DMS153 treated with DMSO at 0.1 percent for 48 hours (cell line): ENCODE results near the gene CCDC142.
"Not testable (repeated sequence)": the region's sequence is repeated elsewhere in the genome, so short reads cannot be mapped to it uniquely, and the experiment has no call there.

Experiments
- DNase-seq: peaks from one replicate; lab custom pipeline; 2025; ENCODE audit not compliant: unreplicated experiment; lab: John Stamatoyannopoulos, UW

CCDC142 gene

GRCh38 chr2:74471332-74472065 is 11.3 kb downstream of the CCDC142 start:
- no peak for DNase-seq

GRCh38 chr2:74470742-74471141 is 12.1 kb downstream of the CCDC142 start:
- DNase-seq, result not testable (repeated sequence)

DNA sequence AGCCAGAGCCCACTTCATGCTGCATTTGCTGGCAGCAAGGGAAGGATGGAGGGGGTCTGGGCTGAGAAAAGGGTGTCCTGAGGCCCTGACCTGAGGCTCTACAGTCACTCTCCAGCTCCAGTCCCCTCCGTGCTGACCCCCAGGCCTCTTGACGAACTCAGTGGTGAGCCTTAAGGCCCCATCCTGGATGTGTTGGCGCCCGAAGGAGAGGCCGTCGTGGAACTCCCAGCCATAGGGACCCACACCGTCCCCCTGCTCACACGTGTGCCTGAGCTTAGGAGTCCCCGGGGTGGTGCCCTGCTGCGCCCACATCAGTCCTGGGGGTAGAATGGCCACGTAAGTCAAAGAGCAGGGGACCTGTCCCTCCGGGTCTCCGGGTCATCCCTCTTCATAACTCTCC is 18.4 kb downstream of the CCDC142 start:
- no peak for DNase-seq

GRCh38 chr2:74462786-74463105 is 20.1 kb downstream of the CCDC142 start:
- DNase-seq, result no peak

GRCh38 chr2:74462054-74462785 is 20.6 kb downstream of the CCDC142 start:
- no peak for DNase-seq

- DNase-seq, result no peak
Observed at GRCh38 chr2:74461187-74462053, 21.4 kb downstream of the CCDC142 start.

DNA sequence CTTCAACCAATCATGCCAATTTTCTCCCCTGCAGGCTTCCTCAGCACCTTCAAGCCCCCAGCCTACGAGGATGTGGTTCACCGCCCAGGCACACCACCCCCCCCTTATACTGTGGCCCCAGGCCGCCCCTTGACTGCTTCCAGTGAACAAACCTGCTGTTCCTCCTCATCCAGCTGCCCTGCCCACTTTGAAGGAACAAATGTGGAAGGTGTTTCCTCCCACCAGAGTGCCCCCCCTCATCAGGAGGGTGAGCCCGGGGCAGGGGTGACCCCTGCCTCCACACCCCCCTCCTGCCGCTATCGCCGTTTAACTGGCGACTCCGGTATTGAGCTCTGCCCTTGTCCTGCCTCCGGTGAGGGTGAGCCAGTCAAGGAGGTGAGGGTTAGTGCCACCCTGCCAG is 22.6 kb downstream of the CCDC142 start:
- not testable (repeated sequence) for DNase-seq

- DNase-seq, result not testable (repeated sequence)
Observed at GRCh38 chr2:74459503-74460118, 23.2 kb downstream of the CCDC142 start.

DNA sequence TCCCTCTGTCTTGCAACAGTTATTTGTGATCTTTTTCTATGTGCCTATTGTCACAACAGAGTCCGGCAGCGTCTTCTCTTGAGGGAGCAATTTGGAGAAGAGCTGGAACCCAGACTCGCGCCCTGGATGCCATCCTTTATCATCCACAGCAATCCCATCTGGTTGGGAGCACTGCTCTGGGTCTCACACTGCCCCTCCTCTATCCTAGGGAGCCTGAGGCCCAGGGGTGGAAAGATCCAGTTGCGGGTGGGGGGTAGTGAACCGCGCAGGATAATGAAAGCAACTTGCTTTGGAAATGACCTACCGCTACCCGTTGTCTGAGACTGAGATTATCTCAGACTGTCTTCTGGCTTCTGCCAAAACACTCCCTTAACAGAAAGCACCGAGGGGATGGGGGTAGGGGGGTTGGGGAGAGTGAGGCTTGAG is 23.8 kb downstream of the CCDC142 start:
- DNase-seq, result no peak

DNA sequence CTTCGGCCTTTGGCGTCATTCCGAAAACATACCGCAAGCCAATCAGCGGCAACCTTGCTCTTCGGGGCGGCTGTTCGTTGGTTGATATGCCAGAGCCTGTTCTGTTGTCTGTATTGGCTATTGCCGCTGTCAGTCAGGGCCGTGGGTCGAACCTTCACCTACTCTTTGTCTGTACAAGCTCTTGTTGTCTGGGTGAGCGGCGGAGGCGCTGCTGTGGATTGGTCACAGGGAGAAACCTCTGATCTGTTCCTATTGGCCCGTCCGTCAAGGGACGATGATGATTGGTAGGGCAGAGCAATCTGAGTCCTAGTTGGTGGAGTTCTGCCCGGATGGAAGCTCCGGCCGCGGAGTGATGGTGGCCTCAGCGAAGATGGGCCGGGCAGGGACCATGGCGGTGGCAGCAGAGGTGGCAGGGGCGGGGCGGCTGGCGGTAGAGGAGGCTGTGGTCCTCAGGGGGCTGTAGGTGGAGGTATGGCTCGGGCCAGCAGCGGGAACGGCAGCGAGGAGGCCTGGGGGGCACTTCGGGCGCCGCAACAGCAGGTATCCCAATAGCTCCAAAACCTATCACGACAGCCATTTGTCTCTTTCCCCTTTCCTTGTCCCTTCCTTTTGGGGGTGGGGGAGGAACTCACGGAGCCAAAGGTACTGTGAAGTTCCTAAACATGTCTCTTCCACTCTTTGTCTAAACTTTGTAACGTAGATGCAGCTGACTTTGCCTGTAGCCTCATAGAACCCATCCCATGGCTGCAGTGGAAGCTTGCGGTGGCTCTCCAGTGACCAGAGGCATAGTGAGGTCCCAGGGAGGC is 24.5 kb downstream of the CCDC142 start, which contains the start of gene WBP1:
TSS of gene WBP1 (plus strand) at position 307 of the 806 bp plus-strand sequence. CDS start at position 472, 165 bp downstream.
- peak; percentile 98 for DNase-seq

- peak; percentile 72 for DNase-seq
Observed at GRCh38 chr2:74457549-74458131, 25.2 kb downstream of the CCDC142 start.

DNA sequence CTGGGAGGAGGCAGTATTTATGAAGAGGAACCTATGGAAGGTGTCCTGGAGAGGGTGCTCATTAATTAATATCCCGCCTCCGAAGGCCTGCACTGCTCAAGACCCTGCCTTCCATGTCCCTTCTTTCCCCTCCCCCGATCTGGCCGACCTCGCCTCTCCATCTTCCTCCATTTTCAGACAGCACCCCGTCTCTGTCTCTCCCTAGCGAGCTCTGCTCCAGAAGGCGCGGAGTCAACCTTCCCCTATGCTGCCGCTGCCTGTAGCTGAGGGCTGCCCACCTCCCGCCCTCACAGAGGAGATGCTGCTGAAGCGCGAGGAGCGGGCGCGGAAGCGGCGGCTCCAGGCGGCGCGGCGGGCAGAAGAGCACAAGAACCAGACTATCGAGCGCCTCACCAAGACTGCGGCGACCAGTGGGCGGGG is 25.7 kb downstream of the CCDC142 start:
- DNase-seq, result peak; percentile 72

DNA sequence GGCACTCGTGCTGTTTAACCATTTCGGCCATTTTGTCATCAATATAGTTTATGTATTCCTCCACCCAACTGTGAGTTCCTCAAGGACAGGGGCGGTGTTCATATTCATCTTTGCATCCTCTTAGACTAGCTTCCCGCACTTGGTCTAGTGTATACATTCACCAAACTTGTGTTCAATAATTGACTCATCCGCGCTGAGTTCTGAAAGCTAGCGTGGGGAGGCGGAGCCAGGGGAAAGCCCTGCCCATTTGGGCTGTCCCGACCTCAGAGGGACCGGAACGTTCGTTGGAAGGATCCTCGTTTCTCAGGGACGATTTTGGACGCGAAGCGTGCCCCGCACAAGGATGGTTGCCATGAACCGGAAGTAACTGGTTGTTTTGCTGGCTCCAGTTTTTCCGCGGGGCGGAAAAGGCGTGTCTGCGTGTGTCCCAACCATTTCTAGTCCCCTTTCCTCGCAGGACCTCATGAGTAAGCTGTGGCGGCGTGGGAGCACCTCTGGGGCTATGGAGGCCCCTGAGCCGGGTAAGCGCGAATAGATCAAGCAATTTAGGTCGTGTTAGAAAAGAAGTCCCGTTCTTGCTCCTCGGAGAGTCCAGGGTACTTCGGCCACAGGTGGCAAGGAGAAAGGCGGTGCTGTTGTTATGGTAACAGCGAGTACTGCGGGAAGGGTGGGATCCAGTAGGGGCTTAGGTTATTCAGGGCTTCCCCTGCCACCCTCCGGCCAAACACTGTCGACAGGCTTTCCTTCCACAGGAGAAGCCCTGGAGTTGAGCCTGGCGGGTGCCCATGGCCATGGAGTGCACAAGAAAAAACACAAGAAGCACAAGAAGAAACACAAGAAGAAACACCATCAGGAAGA is 27.9 kb downstream of the CCDC142 start, which contains the start of gene INO80B:
TSS of gene INO80B (plus strand) at position 434 of the 858 bp plus-strand sequence. CDS start at position 464, 30 bp downstream.
- peak; percentile 93 for DNase-seq

- DNase-seq, result no peak
Observed at GRCh38 chr2:74450570-74451190, 32.1 kb downstream of the CCDC142 start.

GRCh38 chr2:74448771-74449170 is 34.0 kb downstream of the CCDC142 start:
- DNase-seq, result no peak

GRCh38 chr2:74447230-74447999 is 35.4 kb downstream of the CCDC142 start:
- no peak for DNase-seq

DNA sequence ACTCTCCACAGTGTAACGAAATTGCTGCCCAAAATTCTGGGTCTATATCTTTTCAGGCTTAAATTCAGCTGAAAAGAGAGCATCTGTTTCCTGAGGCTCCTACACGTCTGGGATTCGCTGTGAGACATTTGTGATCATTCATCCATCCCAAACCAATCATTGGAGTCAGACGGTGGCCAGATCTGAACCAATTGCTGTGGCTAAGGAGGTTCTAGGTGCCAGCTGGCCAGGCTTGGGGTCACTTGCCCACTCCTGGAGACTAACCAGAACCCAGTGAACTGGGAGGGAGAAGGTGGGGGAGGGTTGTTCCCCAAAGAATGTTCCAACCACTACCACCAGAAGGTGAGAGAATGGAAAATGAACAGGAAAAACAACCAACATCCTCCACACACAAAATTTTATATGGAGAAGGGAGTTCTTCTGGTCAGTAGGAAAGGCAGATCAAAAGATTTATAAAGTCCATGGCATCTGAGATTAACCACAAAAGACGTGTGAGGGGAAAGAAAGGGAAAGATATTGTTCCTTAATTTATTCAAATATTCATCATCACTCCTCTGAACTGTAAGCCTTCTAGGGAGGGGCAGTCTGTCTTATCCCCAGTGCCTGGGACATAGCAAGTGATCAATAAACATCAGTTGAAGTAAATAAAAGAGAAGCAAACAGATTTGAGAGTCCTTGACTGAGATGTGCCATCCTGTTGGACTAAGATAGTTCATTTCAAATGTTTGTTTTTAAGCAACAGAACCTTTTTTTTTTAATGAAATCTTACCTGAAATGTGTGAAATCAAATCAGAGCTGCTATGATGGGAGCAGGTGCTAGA is 38.1 kb downstream of the CCDC142 start:
- DNase-seq, result no peak
